Fibroblast of mammary gland (primary cell): ENCODE measurements around the gene STK17B.

Experiments used
- DNase-seq: peaks from one replicate; pipeline ENCODE4 v3.0.0-alpha.2; 2010; ENCODE audit warnings: low read depth
- H3K4me3 ChIP-seq: 2 replicates; pipeline ENCODE4 v1.5.1; 2011; ENCODE audit warnings: low read depth, mild to moderate bottlenecking, low read length, moderate library complexity; ENCODE audit not compliant: control insufficient read depth
- TF ChIP-seq, protein P1 (sequence below): conservative IDR thresholded peaks from 2 replicates; pipeline ENCODE4 v1.5.1; 2011; ENCODE audit warnings: low read depth, low read length, inconsistent platforms; ENCODE audit not compliant: control insufficient read depth, insufficient read depth

The STK17B gene

GRCh38 chr2:196184921-196185320, 13.5 kb upstream of the STK17B start:
- H3K4me3 ChIP-seq = no peak overlapping the region
- TF ChIP-seq, protein P1, sequence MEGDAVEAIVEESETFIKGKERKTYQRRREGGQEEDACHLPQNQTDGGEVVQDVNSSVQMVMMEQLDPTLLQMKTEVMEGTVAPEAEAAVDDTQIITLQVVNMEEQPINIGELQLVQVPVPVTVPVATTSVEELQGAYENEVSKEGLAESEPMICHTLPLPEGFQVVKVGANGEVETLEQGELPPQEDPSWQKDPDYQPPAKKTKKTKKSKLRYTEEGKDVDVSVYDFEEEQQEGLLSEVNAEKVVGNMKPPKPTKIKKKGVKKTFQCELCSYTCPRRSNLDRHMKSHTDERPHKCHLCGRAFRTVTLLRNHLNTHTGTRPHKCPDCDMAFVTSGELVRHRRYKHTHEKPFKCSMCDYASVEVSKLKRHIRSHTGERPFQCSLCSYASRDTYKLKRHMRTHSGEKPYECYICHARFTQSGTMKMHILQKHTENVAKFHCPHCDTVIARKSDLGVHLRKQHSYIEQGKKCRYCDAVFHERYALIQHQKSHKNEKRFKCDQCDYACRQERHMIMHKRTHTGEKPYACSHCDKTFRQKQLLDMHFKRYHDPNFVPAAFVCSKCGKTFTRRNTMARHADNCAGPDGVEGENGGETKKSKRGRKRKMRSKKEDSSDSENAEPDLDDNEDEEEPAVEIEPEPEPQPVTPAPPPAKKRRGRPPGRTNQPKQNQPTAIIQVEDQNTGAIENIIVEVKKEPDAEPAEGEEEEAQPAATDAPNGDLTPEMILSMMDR = no peak
- DNase-seq = no peak

- TF ChIP-seq, protein P1 = no peak
- DNase-seq = no peak
- no peak overlapping the region for H3K4me3 ChIP-seq
Observed at GRCh38 chr2:196183528-196184231, 12.3 kb upstream of the STK17B start.

DNA sequence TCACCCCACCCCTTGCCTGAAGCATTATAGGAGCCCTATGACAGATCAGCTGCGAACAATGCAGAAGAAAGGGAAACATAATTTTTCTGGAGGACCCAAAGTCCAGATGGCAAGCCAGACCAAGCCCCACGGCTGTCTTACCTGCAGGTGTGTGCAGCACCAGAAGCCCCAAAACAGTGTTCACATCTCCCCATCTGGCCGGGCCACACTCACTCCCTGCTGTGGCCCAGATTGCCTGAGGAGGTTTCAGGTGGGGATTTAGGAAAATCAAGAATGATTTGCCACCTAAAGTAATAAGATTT, 11.7 kb upstream of the STK17B start:
- TF ChIP-seq, protein P1 = no peak
- no peak for DNase-seq
- H3K4me3 ChIP-seq = no peak overlapping the region

GRCh38 chr2:196182439-196183171, 11.2 kb upstream of the STK17B start:
- H3K4me3 ChIP-seq = no peak overlapping the region

GRCh38 chr2:196181484-196181883, 10.1 kb upstream of the STK17B start:
- no peak overlapping the region for H3K4me3 ChIP-seq
- DNase-seq = no peak
- TF ChIP-seq, protein P1 = no peak

More at GRCh38 chr2:196182439-196183171, 11.2 kb upstream of the STK17B start:
- TF ChIP-seq, protein P1 = no peak
- no peak for DNase-seq

DNA sequence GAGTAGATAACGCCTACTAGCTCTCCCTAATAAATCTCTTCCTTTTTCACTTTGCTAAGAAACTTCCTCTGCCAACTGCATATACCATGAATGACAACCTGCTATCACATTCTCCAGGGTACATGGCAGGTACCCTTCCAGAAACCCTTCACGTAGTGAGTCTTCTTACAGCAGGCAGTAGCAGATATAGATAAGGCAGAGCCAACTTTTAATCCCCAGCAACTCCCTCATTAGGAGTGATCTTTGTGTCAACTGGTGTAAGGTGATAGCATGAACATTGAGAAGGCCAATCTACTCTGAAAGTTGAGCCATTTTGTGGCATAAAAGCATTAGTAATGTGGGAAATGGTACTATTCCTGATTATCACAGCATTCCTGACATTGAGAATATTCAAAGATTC, 5.7 kb upstream of the STK17B start:
- TF ChIP-seq, protein P1 = no peak
- no peak overlapping the region for H3K4me3 ChIP-seq
- DNase-seq = no peak
